Ramos (cell line): ENCODE data around the gene SLF2.

Experiments used
- in situ Hi-C: fragments of 300-500 bp; cut with MboI; formaldehyde crosslinking; loops from one replicate; pipeline ENCODE4 v1.14.3; 2022; ENCODE audit warnings: low sequenced_read_pairs; ENCODE audit not compliant: unreplicated experiment

Gene SLF2

GRCh38 chr10:101008823-101009423, 96.2 kb downstream of the SLF2 start:
- in situ Hi-C loops = no loop called here

GRCh38 chr10:101010329-101010728, 97.6 kb downstream of the SLF2 start:
- in situ Hi-C loops = no loop called here

GRCh38 chr10:101011517-101012423, 99.0 kb downstream of the SLF2 start:
- in situ Hi-C loops = no loop called here

- in situ Hi-C loops = no loop called here
Observed at GRCh38 chr10:101012525-101013364, 100.0 kb downstream of the SLF2 start.

GRCh38 chr10:101013365-101013825, 100.6 kb downstream of the SLF2 start:
- in situ Hi-C loops = no loop called here

GRCh38 chr10:101014230-101014884, 101.6 kb downstream of the SLF2 start:
- in situ Hi-C loops = no loop called here
